HCT116 (cell line): Measurements from ENCODE around the gene CD200. TPM values are rescaled to one million over a fixed set of nuclear protein-coding genes. Genes with fewer than 3 reads are reported as not detected.
"Not testable (repeated sequence)": the region's sequence is repeated elsewhere in the genome, so short reads cannot be mapped to it uniquely, and the experiment has no call there.

Experiments used
- ATAC-seq: fragments of 200-7000 bp; cut with Tn5 transposase; 2 replicates; pipeline ENCODE4 v1.9.1; 2020; ENCODE audit warnings: mild to moderate bottlenecking, moderate library complexity
- BruUV-seq: library from RNA; stranded (reverse); fragments of 400-500 nt; replicated peaks from 2 replicates; lab custom pipeline; 2021; lab: Mats Ljungman, UMichigan
- CTCF ChIA-PET: fragments of 300-600 bp; sonication (Branson Sonifier 250); formaldehyde crosslinking; loops from one replicate; lab custom pipeline; 2021; ENCODE audit warnings: antibody characterized with exemption; lab: Charles Lee
- POLR2A ChIA-PET: fragments of 300-600, 350-600 bp; sonication (Branson Sonifier 250); formaldehyde crosslinking; loops from one replicate; lab custom pipeline; 2021; ENCODE audit warnings: antibody characterized with exemption; lab: Charles Lee
- RAD21 ChIA-PET, 2 experiments: fragments of 300-600 bp; sonication (Branson Sonifier 250); formaldehyde crosslinking; loops; one replicate each; lab custom pipeline; 2023; ENCODE audit warnings: low total read pairs in 2 of 2; ENCODE audit not compliant: uncharacterized antibody in 2 of 2, unreplicated experiment in 2 of 2, low non-redundant PET in 1 of 2; lab: Charles Lee
- DNase-seq: peaks from one replicate; pipeline ENCODE4 v3.0.0-alpha.2; 2010; ENCODE audit warnings: low read depth, low spot score
- H2AFZ ChIP-seq: fragments of 200-600 bp; shearing (Covaris generic), sonication (generic); 2 replicates; pipeline ENCODE4 v1.6.1; 2017; ENCODE audit warnings: low read depth, mixed run types, mixed read lengths, antibody characterized with exemption, low read length; ENCODE audit not compliant: poor library complexity, severe bottlenecking
- H3K27ac ChIP-seq: 2 replicates; pipeline ENCODE4 v1.5.1; 2012; ENCODE audit warnings: low read depth, low read length
- H3K27me3 ChIP-seq: fragments of 200-600 bp; sonication (generic); 2 replicates; pipeline ENCODE4 v1.6.1; 2016; ENCODE audit warnings: mixed run types, low read length, mixed read lengths; ENCODE audit not compliant: insufficient read depth
- H3K36me3 ChIP-seq, 2 experiments: fragments of 200-500 bp in 1 of 2; fragments of 200-600 bp in 1 of 2; sonication (Bioruptor generic) in 1 of 2; sonication (generic) in 1 of 2; 2 replicates each; pipeline versions ENCODE4 v1.5.1 to v1.6.1; 2014 to 2016; ENCODE audit warnings: low read length in 2 of 2, inconsistent platforms in 1 of 2, mixed read lengths in 1 of 2, mixed run types in 1 of 2; ENCODE audit not compliant: insufficient read depth in 2 of 2, control insufficient read depth in 1 of 2
- H3K4me1 ChIP-seq, 2 experiments: fragments of 200-600 bp in 1 of 2; sonication (generic) in 1 of 2; 2 replicates each; pipeline versions ENCODE4 v1.5.1 to v1.6.1; 2012 to 2017; ENCODE audit warnings: low read length in 2 of 2, inconsistent platforms in 1 of 2, mild to moderate bottlenecking in 1 of 2, mixed read lengths in 1 of 2, mixed run types in 1 of 2, moderate library complexity in 1 of 2; ENCODE audit not compliant: insufficient read depth in 2 of 2, control insufficient read depth in 1 of 2
- H3K4me2 ChIP-seq: fragments of 200-600 bp; sonication (generic); 2 replicates; pipeline ENCODE4 v1.6.1; 2017; ENCODE audit warnings: mixed run types, low read length, mixed read lengths
- H3K4me3 ChIP-seq, 2 experiments: fragments of 200-600 bp in 1 of 2; sonication (generic) in 1 of 2; replicated peaks in 1 of 2; 2 replicates each; pipeline ENCODE4 v1.5.1; 2011 to 2016; ENCODE audit warnings: low read length in 2 of 2, control low read depth in 1 of 2, low read depth in 1 of 2, mild to moderate bottlenecking in 1 of 2, mixed read lengths in 1 of 2, mixed run types in 1 of 2
- H3K79me2 ChIP-seq: fragments of 200-600 bp; sonication (generic); 2 replicates; pipeline ENCODE4 v1.6.1; 2017; ENCODE audit warnings: mild to moderate bottlenecking, mixed run types, low read length, moderate library complexity, mixed read lengths; ENCODE audit not compliant: insufficient read depth
- H3K9ac ChIP-seq: fragments of 200-600 bp; sonication (generic); 2 replicates; pipeline ENCODE4 v1.6.1; 2016; ENCODE audit warnings: low read length, mixed read lengths
- H3K9me2 ChIP-seq: fragments of 200-600 bp; sonication (generic), shearing (Covaris generic); 2 replicates; pipeline ENCODE4 v1.6.1; 2017; ENCODE audit warnings: mixed run types, mild to moderate bottlenecking, moderate library complexity; ENCODE audit not compliant: insufficient read depth
- H3K9me3 ChIP-seq, 2 experiments: fragments of 200-500 bp in 1 of 2; fragments of 200-600 bp in 1 of 2; sonication (Bioruptor generic) in 1 of 2; sonication (generic) in 1 of 2; 2 replicates each; pipeline ENCODE4 v1.6.1; 2014 to 2017; ENCODE audit warnings: low read length in 2 of 2, mixed read lengths in 2 of 2, inconsistent platforms in 1 of 2, low read depth in 1 of 2, mild to moderate bottlenecking in 1 of 2, mixed run types in 1 of 2, moderate library complexity in 1 of 2; ENCODE audit not compliant: control insufficient read depth in 1 of 2, insufficient read depth in 1 of 2
- H4K20me1 ChIP-seq: fragments of 200-600 bp; sonication (generic), shearing (Covaris generic); 2 replicates; pipeline ENCODE4 v1.6.1; 2017; ENCODE audit warnings: mixed run types, mild to moderate bottlenecking, moderate library complexity; ENCODE audit not compliant: insufficient read depth
- CTCF ChIP-seq, 3 experiments: fragments of 200-600 bp in 1 of 3; sonication (generic) in 1 of 3; IDR thresholded peaks in 2 of 3; conservative IDR thresholded peaks in 1 of 3; 2 replicates each; pipeline ENCODE4 v1.5.1; 2012 to 2017; ENCODE audit warnings: low read depth in 2 of 3, low read length in 2 of 3, antibody characterized with exemption in 1 of 3, borderline replicate concordance in 1 of 3, control low read depth in 1 of 3, mild to moderate bottlenecking in 1 of 3, mixed read lengths in 1 of 3, mixed run types in 1 of 3, moderate library complexity in 1 of 3; ENCODE audit not compliant: insufficient read depth in 1 of 3
- EZH2 ChIP-seq: fragments of 200-600 bp; sonication (generic); IDR thresholded peaks from 2 replicates; pipeline ENCODE4 v1.6.1; 2017; ENCODE audit warnings: antibody characterized with exemption, mixed run types
- JUND ChIP-seq: IDR thresholded peaks from 2 replicates; pipeline ENCODE4 v1.6.1; 2012
- SP1 ChIP-seq: IDR thresholded peaks from 2 replicates; pipeline ENCODE4 v1.6.1; 2012; ENCODE audit warnings: low read depth
- ZBTB33 ChIP-seq: IDR thresholded peaks from 2 replicates; pipeline ENCODE4 v1.6.1; 2011; ENCODE audit warnings: mild to moderate bottlenecking, low read length, moderate library complexity; ENCODE audit not compliant: insufficient replicate concordance; ENCODE audit errors: extremely low read depth
- intact Hi-C: fragments of 100-400 bp; cut with micrococcal nuclease; formaldehyde crosslinking; loops from 2 replicates; pipeline ENCODE4 v1.10.0; 2022
- total RNA-seq: library from RNA; stranded (reverse); gene quantifications from one replicate; pipeline ENCODE4 v1.2.1, GENCODE V29; 2021; ENCODE audit not compliant: unreplicated experiment

Gene CD200
- total RNA-seq, 1 experiment from 2014 or later: not detected

- TF ChIP-seq ZBTB33 (no peak), SP1 (no peak), EZH2 (no peak), JUND (no peak), CTCF (IDR thresholded peaks at IDR 0.05 in 2 of 3, conservative IDR thresholded peaks at IDR 0.05 in 1 of 3; ENCODE audit: borderline replicate concordance in 1 of 3, insufficient read depth in 1 of 3, low read depth in 2 of 3, low read length in 2 of 3) (no peak)
- no peaks in the 10 kb centered on the region for H3K4me1 ChIP-seq
- H3K9me3 ChIP-seq: no peaks in the 10 kb centered on the region
- intact Hi-C loops: no loop called here
- no peak overlapping the region for H3K4me2 ChIP-seq
- H3K27ac ChIP-seq: no peak overlapping the region
- no peaks in the 10 kb centered on the region for H3K9me2 ChIP-seq
- H3K4me3 ChIP-seq: no peak overlapping the region
- no peaks in the 10 kb centered on the region for H4K20me1 ChIP-seq
- ChIA-PET CTCF (no interaction called here), POLR2A (no interaction called here), RAD21 (no interaction called here)
- no peaks in the 10 kb centered on the region for H3K36me3 ChIP-seq
- H3K79me2 ChIP-seq: no peaks in the 10 kb centered on the region
- H3K9ac ChIP-seq: no peak overlapping the region
- H2AFZ ChIP-seq: no peak overlapping the region
- ATAC-seq: no peak
- DNase-seq: no peak
- H3K27me3 ChIP-seq: no peaks in the 10 kb centered on the region
- BruUV-seq: no TSS peak
Measured at GRCh38 chr3:112399064-112399463, 66.1 kb downstream of the CD200 start.

- H3K9me3 ChIP-seq, CTCF ChIA-PET, H4K20me1 ChIP-seq, H2AFZ ChIP-seq, H3K79me2 ChIP-seq, H3K9me2 ChIP-seq, DNase-seq, RAD21 ChIA-PET, H3K27ac ChIP-seq, H3K4me3 ChIP-seq, H3K36me3 ChIP-seq, H3K4me2 ChIP-seq, ATAC-seq, H3K9ac ChIP-seq, intact Hi-C loops, BruUV-seq, H3K4me1 ChIP-seq, POLR2A ChIA-PET, H3K27me3 ChIP-seq: not testable (repeated sequence)
Measured at GRCh38 chr3:112399554-112399953, 66.6 kb downstream of the CD200 start.

- H4K20me1 ChIP-seq, intact Hi-C loops, POLR2A ChIA-PET, BruUV-seq, H3K4me1 ChIP-seq, H2AFZ ChIP-seq, ATAC-seq, H3K9ac ChIP-seq, RAD21 ChIA-PET, H3K79me2 ChIP-seq, H3K4me2 ChIP-seq, H3K36me3 ChIP-seq, H3K27ac ChIP-seq, H3K4me3 ChIP-seq, DNase-seq, H3K27me3 ChIP-seq, CTCF ChIA-PET, H3K9me3 ChIP-seq, H3K9me2 ChIP-seq: not testable (repeated sequence)
Measured at GRCh38 chr3:112400317-112400716, 67.4 kb downstream of the CD200 start.
